SK-N-SH (cell line): ENCODE results near the gene AFAP1. TPM values are rescaled to one million over a fixed set of nuclear protein-coding genes. Genes with fewer than 3 reads are reported as not detected.

Experiments
- CTCF ChIA-PET: fragments of 300-600, 350-600 bp; formaldehyde crosslinking; extraction: SDS; loops from one replicate; lab custom pipeline; 2021; lab: Yijun Ruan, JAX
- POLR2A ChIA-PET: fragments of 350-600 bp; sonication (Branson Sonifier 250); formaldehyde crosslinking; extraction: SDS; loops from one replicate; lab custom pipeline; 2020; ENCODE audit warnings: antibody characterized with exemption, inconsistent platforms; lab: Yijun Ruan, JAX
- DNase-seq: peaks from one replicate; pipeline ENCODE4 v3.0.0; 2012
- H2AFZ ChIP-seq: fragments of 200-600 bp; sonication (generic); 2 replicates; pipeline ENCODE4 v1.8.1; 2016; ENCODE audit warnings: antibody characterized with exemption, mild to moderate bottlenecking, low read depth
- H3F3A ChIP-seq: fragments of 200-600 bp; sonication (generic); replicated peaks from 2 replicates; pipeline ENCODE3; 2016; ENCODE audit warnings: antibody characterized with exemption, mild to moderate bottlenecking; ENCODE audit not compliant: insufficient read depth
- H3K27ac ChIP-seq, 2 experiments: fragments of 200-500 bp in 1 of 2; fragments of 200-600 bp in 1 of 2; sonication (Bioruptor generic) in 1 of 2; sonication (generic), shearing (Covaris generic) in 1 of 2; 2 replicates each; pipeline versions ENCODE4 v1.5.1 to v1.6.1; 2014 to 2016; ENCODE audit warnings: low read depth in 2 of 2, inconsistent platforms in 1 of 2, low read length in 1 of 2, mild to moderate bottlenecking in 1 of 2, mixed read lengths in 1 of 2
- H3K27me3 ChIP-seq: fragments of 200-600 bp; sonication (generic), shearing (Covaris generic); 2 replicates; pipeline ENCODE4 v1.6.1; 2016; ENCODE audit warnings: mixed run types; ENCODE audit not compliant: insufficient read depth
- H3K36me3 ChIP-seq, 2 experiments: fragments of 200-500 bp in 1 of 2; fragments of 200-600 bp in 1 of 2; sonication (Bioruptor generic) in 1 of 2; sonication (generic) in 1 of 2; replicated peaks in 1 of 2; 2 replicates each; pipeline versions ENCODE3 to v1.5.1; 2014 to 2016; ENCODE audit warnings: low read length in 1 of 2, mild to moderate bottlenecking in 1 of 2; ENCODE audit not compliant: insufficient read depth in 2 of 2, control insufficient read depth in 1 of 2
- H3K4me1 ChIP-seq, 2 experiments: fragments of 200-500 bp in 1 of 2; fragments of 200-600 bp in 1 of 2; sonication (Bioruptor generic) in 1 of 2; sonication (generic), shearing (Covaris generic) in 1 of 2; 2 replicates each; pipeline versions ENCODE4 v1.5.1 to v1.6.1; 2014 to 2016; ENCODE audit warnings: low read depth in 1 of 2, low read length in 1 of 2, mixed run types in 1 of 2; ENCODE audit not compliant: insufficient read depth in 2 of 2, control insufficient read depth in 1 of 2
- H3K4me2 ChIP-seq: fragments of 200-600 bp; sonication (generic), shearing (Covaris generic); 2 replicates; pipeline ENCODE4 v1.6.1; 2017; ENCODE audit warnings: mixed run types
- H3K4me3 ChIP-seq, 2 experiments: fragments of 200-500 bp in 1 of 2; fragments of 200-600 bp in 1 of 2; sonication (Bioruptor generic) in 1 of 2; sonication (generic), shearing (Covaris generic) in 1 of 2; 2 replicates each; pipeline versions ENCODE4 v1.5.1 to v1.8.1; 2014 to 2016; ENCODE audit warnings: low read depth in 2 of 2, inconsistent platforms in 1 of 2, low read length in 1 of 2, mild to moderate bottlenecking in 1 of 2, mixed read lengths in 1 of 2, moderate library complexity in 1 of 2
- H3K79me2 ChIP-seq: fragments of 200-600 bp; sonication (generic); 2 replicates; pipeline ENCODE4 v1.8.1; 2017; ENCODE audit warnings: mild to moderate bottlenecking; ENCODE audit not compliant: insufficient read depth
- H3K9ac ChIP-seq: fragments of 200-600 bp; sonication (generic); 2 replicates; pipeline ENCODE4 v1.6.1; 2017; ENCODE audit warnings: mixed run types
- H3K9me2 ChIP-seq: fragments of 200-600 bp; sonication (generic); 2 replicates; pipeline ENCODE4 v1.6.1; 2017; ENCODE audit warnings: mixed run types
- H3K9me3 ChIP-seq: fragments of 200-600 bp; sonication (generic); 2 replicates; pipeline ENCODE4 v1.6.1; 2017; ENCODE audit warnings: mixed run types, mild to moderate bottlenecking, moderate library complexity
- H4K20me1 ChIP-seq: fragments of 200-600 bp; sonication (generic); 2 replicates; pipeline ENCODE4 v1.6.1; 2017; ENCODE audit warnings: mild to moderate bottlenecking, mixed run types; ENCODE audit not compliant: insufficient read depth
- FOSL2 ChIP-seq: IDR thresholded peaks from 2 replicates; pipeline ENCODE4 v1.4.0; 2012; ENCODE audit warnings: low read depth, mild to moderate bottlenecking, moderate library complexity, borderline replicate concordance
- FOXJ3 ChIP-seq: sonication (generic); formaldehyde crosslinking; IDR thresholded peaks from 2 replicates; pipeline ENCODE4 v1.5.1; 2020; ENCODE audit warnings: mild to moderate bottlenecking, missing genetic modification reagents
- FOXM1 ChIP-seq: IDR thresholded peaks from 2 replicates; pipeline ENCODE4 v1.4.0; 2012; ENCODE audit warnings: low read depth, mild to moderate bottlenecking
- JUND ChIP-seq: IDR thresholded peaks from 2 replicates; pipeline ENCODE4 v1.4.0; 2012
- MEF2A ChIP-seq: IDR thresholded peaks from 2 replicates; pipeline ENCODE4 v1.4.0; 2012; ENCODE audit warnings: low read depth, borderline replicate concordance
- MXI1 ChIP-seq: IDR thresholded peaks from 2 replicates; pipeline ENCODE4 v1.6.1; 2012; ENCODE audit warnings: mild to moderate bottlenecking, low read depth, low read length, improper control_type of control experiment
- NFIC ChIP-seq: IDR thresholded peaks from 2 replicates; pipeline ENCODE4 v1.4.0; 2012; ENCODE audit warnings: borderline replicate concordance
- RAD21 ChIP-seq: IDR thresholded peaks from 2 replicates; pipeline ENCODE4 v1.6.1; 2012; ENCODE audit warnings: mild to moderate bottlenecking, low read length
- RCOR1 ChIP-seq: fragments of 150-350 bp; IDR thresholded peaks from 2 replicates; pipeline ENCODE4 v1.6.1; 2017; ENCODE audit warnings: antibody characterized with exemption, low read length
- RXRA ChIP-seq: IDR thresholded peaks from 2 replicates; pipeline ENCODE4 v1.4.0; 2012; ENCODE audit warnings: low read depth, mild to moderate bottlenecking, borderline replicate concordance
- SIN3A ChIP-seq: IDR thresholded peaks from 2 replicates; pipeline ENCODE4 v1.6.1; 2012; ENCODE audit warnings: low read depth, mild to moderate bottlenecking, low read length, moderate library complexity, borderline replicate concordance
- TAF1 ChIP-seq: IDR thresholded peaks from 2 replicates; pipeline ENCODE4 v1.6.1; 2012; ENCODE audit warnings: low read depth, mild to moderate bottlenecking, low read length, moderate library complexity, borderline replicate concordance
- TEAD4 ChIP-seq: IDR thresholded peaks from 2 replicates; pipeline ENCODE4 v1.4.0; 2012; ENCODE audit warnings: mild to moderate bottlenecking, borderline replicate concordance; ENCODE audit not compliant: insufficient read depth
- YY1 ChIP-seq: IDR thresholded peaks from 2 replicates; pipeline ENCODE4 v1.4.0; 2012; ENCODE audit warnings: low read depth, mild to moderate bottlenecking
- WGBS: methylation state at CpG from one replicate; pipeline ENCODE4 v1.1.6; 2017; ENCODE audit warnings: low lambda C conversion rate; 5-methylcytosine and 5-hydroxymethylcytosine counted together
- polyA plus RNA-seq, 3 experiments: library from polyadenylated mRNA; depleted of rRNA; stranded (reverse); fragments of >200 nt; gene quantifications; 2 replicates each; pipeline ENCODE4 v1.2.3, GENCODE V29; 2012

Gene AFAP1
- polyA plus RNA-seq, 1 of the 3 experiments (the other 2 are of a cell fraction): 67.9 TPM

DNA sequence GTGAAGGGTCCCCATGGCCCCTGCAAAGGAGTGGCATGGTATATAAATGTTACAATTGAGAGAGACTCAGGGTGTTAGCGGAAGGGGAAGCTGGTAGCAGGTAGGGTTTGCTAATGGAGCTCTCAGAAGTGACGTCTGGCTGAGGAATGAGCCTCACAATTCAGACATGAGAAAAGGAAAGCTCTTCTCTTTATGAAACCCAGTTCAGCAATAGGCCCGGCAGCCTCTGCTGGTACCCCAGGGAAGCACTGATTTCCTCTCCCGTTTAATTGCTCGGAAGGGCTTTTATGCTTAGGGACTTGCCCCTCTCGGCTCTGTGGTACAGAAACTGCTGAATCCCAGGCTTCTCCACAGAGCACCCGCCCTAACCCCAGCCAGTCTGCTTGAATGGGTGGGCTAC lies 19.4 kb upstream of the AFAP1 start:
- TF ChIP-seq RXRA (no peak), SIN3A (no peak), RAD21 (no peak), MEF2A (no peak), JUND (no peak), TEAD4 (no peak)
- Histone ChIP-seq H3K4me3 (no peak overlapping the region), H3K79me2 (peaks cover 2% of the 10 kb centered on the region; the same call in 1 of the 2 replicates), H3F3A (peaks cover 26% of the 10 kb centered on the region), H3K27ac (0 out of 4 replicates have a peak overlapping the region, but pooled peaks of 1 of the 2 experiments have one; percentile 36), H3K4me1 (peaks cover 13 to 44% of the 10 kb centered on the region in 2 experiments; a peak in 3 of 4 replicates), H4K20me1 (no peaks in the 10 kb centered on the region), H2AFZ (no peak overlapping the region), H3K27me3 (no peaks in the 10 kb centered on the region), H3K9me3 (no peaks in the 10 kb centered on the region), H3K9ac (no peak overlapping the region), H3K36me3 (no peaks in the 10 kb centered on the region), H3K4me2 (no peak overlapping the region), H3K9me2 (no peaks in the 10 kb centered on the region)
- POLR2A ChIA-PET: no interaction called here
- 97% methylated on average over 6 of the region's 7 CpGs for WGBS
- CTCF ChIA-PET: interaction anchor here (0.7 to 1.9 kb wide), 5 partner anchors 9 to 155 kb away, joined by 3 to 6 read pairs (median 4); no protein-coding TSS in a partner anchor
- DNase-seq: no peak

DNA sequence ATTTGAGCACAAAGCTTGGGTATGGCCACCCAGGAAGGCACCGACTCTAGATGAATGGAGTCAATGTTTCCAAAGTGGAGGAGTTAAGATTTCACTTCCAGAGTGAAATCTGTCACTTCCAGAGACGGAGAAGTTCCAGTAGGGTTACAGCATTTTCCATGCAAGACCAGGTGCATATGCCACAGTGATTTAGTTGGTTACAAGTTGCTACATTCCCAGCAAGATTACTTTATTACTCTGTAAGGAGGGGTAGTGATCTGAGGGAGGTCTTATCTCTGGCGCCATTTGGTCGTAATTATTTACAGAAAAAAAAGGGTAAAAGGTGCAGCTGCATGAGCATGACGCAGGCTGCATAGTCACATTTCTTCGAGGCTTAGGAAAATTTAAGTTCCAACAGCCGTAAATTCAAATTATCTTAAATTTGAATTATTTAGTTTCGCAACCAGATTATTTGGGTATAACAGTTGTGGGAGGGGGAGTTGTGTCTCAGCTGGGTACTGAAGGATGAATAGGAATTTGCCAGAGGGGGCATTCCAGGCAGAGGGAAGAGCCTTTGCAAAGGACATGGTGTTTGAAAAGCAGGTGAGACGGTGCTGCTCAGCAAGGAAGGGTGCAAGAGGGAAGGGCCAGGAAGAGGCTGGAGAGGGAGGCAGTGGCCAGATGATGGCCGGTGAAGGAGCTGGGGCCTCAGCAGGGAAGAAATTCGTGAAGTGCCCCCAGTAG lies 17.4 kb upstream of the AFAP1 start:
- Histone ChIP-seq H3K79me2 (peaks cover 2% of the 10 kb centered on the region; the same call in 1 of the 2 replicates), H3K27me3 (no peaks in the 10 kb centered on the region), H2AFZ (0 out of 2 replicates have a peak overlapping the region, but pooled peaks have one; percentile 73), H3K27ac (peak overlapping the region in 1 of 2 experiments; percentile 74; a peak in 3 of 4 replicates), H3K9ac (no peak overlapping the region), H3K4me1 (peaks cover 13 to 44% of the 10 kb centered on the region in 2 experiments; a peak in 3 of 4 replicates), H3K36me3 (no peaks in the 10 kb centered on the region), H3F3A (peaks cover 30% of the 10 kb centered on the region), H4K20me1 (no peaks in the 10 kb centered on the region), H3K9me2 (no peaks in the 10 kb centered on the region), H3K9me3 (no peaks in the 10 kb centered on the region), H3K4me2 (peak overlapping the region; percentile 20; the same call in 1 of the 2 replicates), H3K4me3 (no peak overlapping the region)
- POLR2A ChIA-PET: no interaction called here
- CTCF ChIA-PET: interaction anchor here (1.4 kb wide), 2 partner anchors 153 to 154 kb away, joined by 3 to 4 read pairs; no protein-coding TSS in a partner anchor
- TF ChIP-seq FOXJ3: no peak
- no peak for TF ChIP-seq SIN3A
- no peak for TF ChIP-seq RXRA
- no peak for TF ChIP-seq TEAD4
- no peak for TF ChIP-seq YY1
- TF ChIP-seq FOXM1: no peak
- TF ChIP-seq MXI1: no peak
- no peak for TF ChIP-seq RCOR1
- no peak for TF ChIP-seq NFIC
- no peak for TF ChIP-seq FOSL2
- no peak for TF ChIP-seq TAF1
- TF ChIP-seq RAD21: no peak
- WGBS: 88% methylated on average over 11 of the region's 11 CpGs
- no peak for DNase-seq
